GM11168 (cell line): ENCODE measurements around the gene MAP2K5.
"Not testable (repeated sequence)": the region's sequence is repeated elsewhere in the genome, so short reads cannot be mapped to it uniquely, and the experiment has no call there.

Experiments
- in situ Hi-C: fragments of 300-500 bp; cut with MboI; formaldehyde crosslinking; loops from one replicate; pipeline ENCODE4 v1.12.0; 2022; ENCODE audit warnings: low sequenced_read_pairs; ENCODE audit not compliant: unreplicated experiment

Gene MAP2K5

GRCh38 chr15:67641453-67641852 is 99.0 kb downstream of the MAP2K5 start:
- in situ Hi-C loops: no loop called here

- in situ Hi-C loops: no loop called here
These were observed 104.3 kb downstream of the MAP2K5 start for GRCh38 chr15:67646847-67647246.

DNA sequence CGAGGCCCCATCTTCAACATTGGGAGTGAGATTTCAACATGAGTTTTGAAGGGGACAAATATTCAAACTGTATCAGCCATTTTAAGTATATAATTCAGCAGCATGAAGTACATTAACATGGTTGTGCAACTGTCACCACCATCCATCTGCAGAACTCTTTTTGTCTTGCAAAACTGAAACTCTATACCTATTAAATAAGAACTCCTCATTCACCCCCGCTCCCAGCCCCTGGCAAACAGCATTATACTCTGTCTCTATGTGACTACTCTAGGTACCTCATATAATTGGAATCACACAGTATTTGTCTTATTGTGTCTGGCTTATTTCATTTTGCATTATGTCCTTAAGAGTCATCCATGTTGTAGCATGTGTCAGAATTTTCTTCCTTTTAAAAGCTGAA is 110.1 kb downstream of the MAP2K5 start:
- in situ Hi-C loops: no loop called here

DNA sequence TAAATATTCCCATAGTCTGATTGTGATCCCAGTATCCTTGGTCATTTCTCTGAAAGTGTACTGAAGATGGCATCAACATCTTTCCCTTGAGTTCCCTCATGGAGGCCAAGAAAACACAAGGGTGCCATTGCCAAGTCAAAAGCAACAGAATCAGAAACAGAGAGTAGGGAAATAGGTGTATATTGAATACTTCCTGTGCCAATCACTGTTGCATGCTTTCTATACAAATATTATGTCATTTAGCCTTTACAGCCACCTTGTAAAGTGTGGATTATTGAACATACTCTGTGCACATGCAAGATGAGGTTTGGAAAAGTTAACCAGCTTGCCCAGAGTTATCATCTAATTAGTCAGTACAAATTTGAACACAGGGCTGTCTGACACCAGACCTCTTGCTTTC is 117.9 kb downstream of the MAP2K5 start:
- in situ Hi-C loops: no loop called here

DNA sequence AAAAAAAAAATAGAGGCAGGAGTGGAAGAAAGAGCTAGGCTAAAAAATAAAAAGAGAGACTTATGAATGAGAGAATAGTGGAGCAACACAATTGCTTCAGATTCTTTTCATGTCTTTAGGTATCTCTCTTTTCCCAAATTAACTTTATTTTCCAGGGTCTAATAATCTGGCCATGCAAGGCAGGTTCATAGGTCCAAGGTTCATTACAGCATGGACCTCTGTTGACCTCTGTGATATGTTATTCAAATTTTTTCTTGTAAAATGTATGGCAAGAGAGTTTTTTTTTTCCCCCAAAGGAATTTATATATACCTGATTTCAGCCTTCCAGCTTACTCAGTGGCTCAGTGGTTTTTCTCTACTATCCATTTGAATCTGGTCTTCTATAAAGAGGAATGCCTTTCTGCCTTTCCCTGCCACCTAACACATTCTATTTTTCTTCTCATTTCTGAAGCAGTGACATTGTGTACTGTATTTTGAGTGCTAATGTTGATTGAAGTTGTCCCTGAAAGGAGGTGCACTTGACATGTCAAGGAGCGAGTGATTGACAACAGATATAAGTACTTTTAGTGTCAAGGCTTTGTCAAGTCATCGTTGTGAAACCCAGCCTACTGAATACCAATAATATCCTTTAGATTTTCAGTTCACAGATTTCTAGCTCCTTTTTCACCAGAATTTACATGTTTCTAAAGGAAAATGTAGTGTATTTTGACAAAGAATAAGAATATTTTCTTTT is 118.5 kb downstream of the MAP2K5 start:
- in situ Hi-C loops: no loop called here

- in situ Hi-C loops: no loop called here
These were observed 128.3 kb downstream of the MAP2K5 start for GRCh38 chr15:67670647-67671305.

DNA sequence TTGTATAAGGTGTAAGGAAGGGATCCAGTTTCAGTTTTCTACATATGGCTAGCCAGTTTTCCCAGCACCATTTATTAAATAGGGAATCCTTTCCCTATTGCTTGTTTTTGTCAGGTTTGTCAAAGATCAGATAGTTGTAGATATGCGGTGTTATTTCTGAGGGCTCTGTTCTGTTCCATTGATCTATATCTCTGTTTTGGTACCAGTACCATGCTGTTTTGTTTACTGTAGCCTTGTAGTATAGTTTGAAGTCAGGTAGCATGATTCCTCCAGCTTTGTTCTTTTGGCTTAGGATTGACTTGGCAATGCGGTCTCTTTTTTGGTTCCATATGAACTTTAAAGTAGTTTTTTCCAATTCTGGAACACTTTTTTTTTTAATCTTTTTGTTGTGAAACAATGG is 130.3 kb downstream of the MAP2K5 start:
- in situ Hi-C loops: not testable (repeated sequence)

DNA sequence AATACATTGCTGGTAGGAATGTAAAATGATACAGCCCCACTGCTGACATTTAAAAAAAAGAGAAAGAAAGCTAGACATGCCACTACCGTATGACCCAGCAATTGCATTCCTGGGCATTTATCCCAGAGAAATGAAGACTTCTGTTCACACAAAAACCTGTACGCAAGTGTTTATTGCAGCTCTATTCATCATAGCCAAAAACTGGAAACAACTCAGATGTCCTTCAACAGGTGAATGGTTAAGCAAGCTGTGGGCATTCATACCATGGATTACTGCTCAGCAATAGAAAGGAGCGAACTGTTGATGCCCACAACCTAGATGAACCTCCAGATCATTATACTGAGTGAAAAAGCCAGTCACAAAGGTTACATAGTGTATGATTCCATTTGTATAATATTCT is 132.5 kb downstream of the MAP2K5 start:
- in situ Hi-C loops: no loop called here

- in situ Hi-C loops: no loop called here
These were observed 135.6 kb downstream of the MAP2K5 start for GRCh38 chr15:67678089-67678488.

DNA sequence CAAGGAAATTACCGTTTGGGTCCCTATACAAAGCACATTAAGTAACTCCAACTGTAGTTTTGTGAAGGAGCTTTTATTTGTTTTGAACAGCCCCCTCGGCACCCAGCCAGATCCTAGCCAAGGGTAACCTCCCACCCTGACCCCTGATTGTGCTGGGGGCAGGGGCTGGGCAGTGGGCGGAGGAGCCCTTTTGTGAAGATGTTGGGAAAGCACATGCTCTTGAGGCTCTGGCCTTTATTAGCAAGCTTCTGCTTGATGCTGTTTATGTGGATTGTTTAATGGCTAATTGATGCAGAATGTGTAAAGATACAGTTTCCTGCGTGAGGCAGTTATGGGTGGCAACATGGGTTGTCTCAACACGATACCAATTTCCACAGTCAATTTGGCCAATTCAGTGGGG is 136.5 kb downstream of the MAP2K5 start:
- in situ Hi-C loops: no loop called here

DNA sequence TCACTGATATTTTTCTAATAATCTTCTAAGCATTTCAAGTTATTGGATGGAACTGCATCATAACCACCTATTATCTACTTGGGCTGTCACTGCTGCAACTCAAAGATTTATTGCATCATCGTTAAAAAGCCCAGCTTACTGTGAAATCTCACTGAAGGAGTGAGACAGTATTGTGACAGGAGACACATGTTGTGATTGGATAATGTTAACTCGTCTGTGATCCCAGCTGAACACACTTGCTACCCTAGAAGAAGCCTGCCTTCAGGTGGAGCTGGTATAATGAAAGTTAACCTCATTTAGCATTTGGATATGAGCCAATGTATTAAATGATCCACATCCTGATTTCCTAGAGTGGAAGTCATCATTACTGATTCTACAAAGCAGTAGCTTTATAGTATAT is 138.1 kb downstream of the MAP2K5 start:
- in situ Hi-C loops: no loop called here

- in situ Hi-C loops: no loop called here
These were observed 142.6 kb downstream of the MAP2K5 start for GRCh38 chr15:67685008-67685599.

DNA sequence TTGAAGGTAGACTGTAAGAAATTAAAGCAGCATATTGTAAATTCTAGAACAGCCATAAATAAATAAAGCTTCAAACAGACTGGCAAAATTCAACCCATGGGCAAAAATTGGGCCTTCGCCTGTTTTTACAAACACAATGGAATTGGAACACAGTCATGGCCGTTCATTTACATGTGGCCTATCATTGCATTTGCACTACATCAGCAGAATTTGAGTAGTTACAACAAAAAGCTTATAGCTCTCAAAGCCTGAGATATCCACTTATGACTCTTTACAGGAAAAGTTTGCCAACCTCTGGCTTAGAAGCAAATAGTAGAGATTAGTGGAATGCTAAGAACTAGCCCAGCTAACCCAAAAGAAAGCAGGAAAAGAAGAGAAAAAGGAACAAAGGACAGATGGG is 143.2 kb downstream of the MAP2K5 start:
- in situ Hi-C loops: no loop called here

DNA sequence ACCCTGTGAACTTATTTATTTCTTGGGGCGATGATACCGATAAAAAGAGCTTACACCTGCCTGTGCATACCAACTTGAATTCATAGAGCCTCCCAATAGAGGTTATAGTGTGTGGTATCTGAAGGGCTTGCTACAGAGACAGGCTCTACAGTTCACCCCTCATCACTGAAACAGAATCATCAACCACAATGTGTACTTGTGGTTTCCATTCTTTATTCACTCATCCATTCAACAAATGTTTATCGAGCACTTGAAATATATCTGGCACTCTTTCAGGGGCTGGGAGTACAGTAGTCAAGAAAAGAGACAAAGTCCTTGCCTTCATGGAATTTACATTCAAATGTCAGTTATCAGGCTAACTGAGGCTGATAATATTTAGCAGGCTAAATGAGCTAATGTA is 148.4 kb downstream of the MAP2K5 start:
- in situ Hi-C loops: no loop called here

GRCh38 chr15:67691450-67691849 is 148.9 kb downstream of the MAP2K5 start:
- in situ Hi-C loops: no loop called here

GRCh38 chr15:67692573-67692972 is 150.1 kb downstream of the MAP2K5 start:
- in situ Hi-C loops: no loop called here

DNA sequence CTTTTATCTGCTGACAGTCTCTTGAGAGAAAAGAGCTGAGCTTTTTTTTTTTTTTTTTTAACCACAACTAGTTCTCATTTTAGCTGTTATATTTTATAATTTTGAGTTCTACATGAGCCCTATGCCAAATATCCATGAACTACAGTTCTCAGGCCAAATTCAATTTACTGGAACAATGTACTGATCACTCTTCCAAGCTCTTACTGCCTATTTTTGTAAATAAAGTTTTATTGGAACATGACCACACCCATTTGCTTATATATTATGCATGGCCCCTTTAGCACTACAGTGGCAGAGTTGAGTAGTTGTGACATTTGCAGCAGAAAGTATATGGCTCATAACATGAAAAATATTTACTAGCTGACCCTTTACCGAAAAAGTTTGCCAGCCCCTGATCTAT is 153.6 kb downstream of the MAP2K5 start:
- in situ Hi-C loops: no loop called here

DNA sequence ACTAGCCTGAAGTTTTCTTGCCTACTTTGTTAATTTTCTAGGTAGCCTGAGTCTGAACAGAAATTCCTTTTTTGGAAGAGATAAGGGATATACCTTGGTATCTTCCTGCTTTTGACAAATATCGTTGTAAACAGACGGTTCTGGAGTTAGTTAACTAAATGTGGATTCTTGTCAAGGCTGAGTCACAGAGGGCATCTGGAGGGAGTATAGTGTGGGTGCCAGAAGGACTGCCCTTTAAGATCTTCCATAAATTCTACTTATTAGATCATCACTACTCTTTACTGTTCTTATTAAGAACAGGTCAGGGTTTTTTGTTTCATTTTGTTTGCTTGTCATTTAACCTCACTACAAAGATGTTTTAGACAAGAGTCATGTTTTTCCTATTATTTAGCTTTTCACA is 157.5 kb downstream of the MAP2K5 start:
- in situ Hi-C loops: no loop called here

DNA sequence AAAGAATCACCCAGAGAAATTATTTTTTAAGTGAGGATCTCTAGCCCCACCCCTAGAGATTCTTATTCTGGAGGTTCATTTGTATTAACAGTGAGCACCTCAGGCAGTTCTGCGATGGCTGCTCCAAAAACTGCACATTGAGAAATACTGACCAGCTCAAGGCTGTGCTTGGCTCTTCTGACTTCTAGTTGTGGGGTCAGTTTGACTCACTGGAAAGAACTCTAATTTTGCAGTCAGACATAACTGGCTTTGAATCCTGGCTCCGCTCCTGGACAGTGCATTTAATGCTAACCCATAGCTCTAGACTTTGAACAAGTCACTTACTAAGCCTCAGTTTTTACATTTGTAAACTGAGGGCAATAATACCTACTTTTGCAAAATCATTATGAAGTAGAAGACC is 159.2 kb downstream of the MAP2K5 start:
- in situ Hi-C loops: no loop called here

DNA sequence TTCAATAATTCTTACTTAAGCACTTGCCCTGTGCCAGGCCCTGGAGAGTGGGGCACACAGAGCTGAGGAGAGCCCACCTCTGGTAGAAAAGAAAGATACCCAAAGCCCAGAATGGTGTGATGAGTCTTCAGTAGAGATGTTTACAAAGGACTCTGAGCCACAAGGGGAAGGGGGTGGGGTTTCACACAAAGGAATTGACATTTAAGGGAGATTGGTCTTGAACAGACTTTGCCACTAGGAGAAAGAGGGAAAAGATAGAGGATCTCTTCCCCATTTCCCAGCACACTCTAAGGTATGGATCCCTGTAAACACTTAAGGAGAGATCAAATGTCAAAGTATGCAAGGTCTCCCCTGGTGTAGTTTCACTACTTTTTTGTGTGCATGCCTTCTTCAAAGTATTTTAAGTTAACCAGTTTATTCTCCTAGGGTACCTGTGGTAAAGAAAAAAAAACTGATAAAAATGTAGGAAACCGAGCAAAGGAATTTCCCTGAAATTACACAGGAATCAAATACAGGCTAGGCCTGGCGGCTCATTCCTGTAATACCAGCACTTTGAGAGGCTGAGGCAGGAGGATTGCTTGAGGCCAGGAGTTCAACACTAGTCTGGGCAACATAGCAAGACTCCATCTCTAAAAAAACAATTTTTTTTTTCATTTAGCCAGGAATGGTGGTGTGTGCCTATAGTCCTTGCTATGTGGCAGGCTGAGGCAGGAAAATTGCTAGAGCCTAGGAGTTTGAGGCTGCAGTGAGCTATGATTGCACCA is 165.2 kb downstream of the MAP2K5 start:
- in situ Hi-C loops: no loop called here

- in situ Hi-C loops: no loop called here
These were observed 166.0 kb downstream of the MAP2K5 start for GRCh38 chr15:67708500-67708899.
